SK-N-SH treated with all-trans-retinoic acid at 6 μM for 48 hours (cell line): ENCODE results near the gene SH2D6.

Experiments used
- ATAC-seq: fragments of 200-7000 bp; cut with Tn5 transposase; 3 replicates; pipeline ENCODE4 v1.9.1; 2020; ENCODE audit warnings: mild to moderate bottlenecking, moderate library complexity
- ARNTL ChIP-seq: fragments of 450-650 bp; formaldehyde crosslinking; IDR thresholded peaks from 2 replicates; pipeline ENCODE4 v1.5.0; 2020; ENCODE audit warnings: low read depth, mild to moderate bottlenecking, moderate library complexity, borderline replicate concordance
- BACH2 ChIP-seq: fragments of 250-450 bp; sonication (Bioruptor Pico); IDR thresholded peaks from 2 replicates; pipeline ENCODE4 v1.9.0; 2021; ENCODE audit warnings: mild to moderate bottlenecking, borderline replicate concordance
- CREB5 ChIP-seq: fragments of 250-450 bp; sonication (Bioruptor Pico); IDR thresholded peaks from 2 replicates; pipeline ENCODE4 v1.5.1; 2020; ENCODE audit warnings: low read depth, mild to moderate bottlenecking, moderate library complexity
- CSDC2 ChIP-seq: fragments of 250-450 bp; sonication (Bioruptor Pico); IDR thresholded peaks from 2 replicates; pipeline ENCODE4 v1.5.0; 2020; ENCODE audit warnings: mild to moderate bottlenecking, moderate library complexity
- CSRNP3 ChIP-seq: fragments of 250-450 bp; sonication (Bioruptor Pico); IDR thresholded peaks from 2 replicates; pipeline ENCODE4 v1.5.1; 2021; ENCODE audit warnings: mild to moderate bottlenecking, moderate library complexity
- ESRRG ChIP-seq: fragments of 250-450 bp; sonication (Bioruptor Pico); IDR thresholded peaks from 2 replicates; pipeline ENCODE4 v1.6.1; 2021; ENCODE audit warnings: mild to moderate bottlenecking
- GLIS3 ChIP-seq: fragments of 250-450 bp; sonication (Bioruptor Pico); IDR thresholded peaks from 2 replicates; pipeline ENCODE4 v1.5.0; 2020; ENCODE audit warnings: mild to moderate bottlenecking, moderate library complexity
- ISL1 ChIP-seq: fragments of 250-450 bp; sonication (Bioruptor Pico); IDR thresholded peaks from 2 replicates; pipeline ENCODE4 v2.1.2; 2022; ENCODE audit warnings: mild to moderate bottlenecking, moderate library complexity
- OSR1 ChIP-seq: fragments of 250-450 bp; sonication (Bioruptor Pico); IDR thresholded peaks from 2 replicates; pipeline ENCODE4 v1.8.0; 2022; ENCODE audit warnings: moderate library complexity, mild to moderate bottlenecking, inconsistent platforms
- PATZ1 ChIP-seq: fragments of 250-450 bp; sonication (Bioruptor Pico); IDR thresholded peaks from 2 replicates; pipeline ENCODE4 v1.8.0; 2020; ENCODE audit warnings: mild to moderate bottlenecking, moderate library complexity, borderline replicate concordance
- PPARA ChIP-seq: fragments of 250-450 bp; sonication (Bioruptor Pico); IDR thresholded peaks from 2 replicates; pipeline ENCODE4 v1.5.0; 2020; ENCODE audit warnings: mild to moderate bottlenecking, borderline replicate concordance
- RARB ChIP-seq: fragments of 250-450 bp; sonication (Bioruptor Pico); IDR thresholded peaks from 2 replicates; pipeline ENCODE4 v1.8.0; 2021; ENCODE audit warnings: mild to moderate bottlenecking, moderate library complexity
- TCF4 ChIP-seq: fragments of 250-450 bp; sonication (Bioruptor Pico); IDR thresholded peaks from 2 replicates; pipeline ENCODE4 v1.8.0; 2021; ENCODE audit warnings: mild to moderate bottlenecking, moderate library complexity, borderline replicate concordance
- TOX ChIP-seq: fragments of 250-450 bp; sonication (Bioruptor Pico); IDR thresholded peaks from 2 replicates; pipeline ENCODE4 v1.8.0; 2021; ENCODE audit warnings: mild to moderate bottlenecking, moderate library complexity, borderline replicate concordance
- ZC3H10 ChIP-seq: fragments of 250-450 bp; sonication (Bioruptor Pico); IDR thresholded peaks from 2 replicates; pipeline ENCODE4 v1.5.1; 2021; ENCODE audit warnings: mild to moderate bottlenecking, moderate library complexity
- ZFP3 ChIP-seq: fragments of 250-450 bp; sonication (Bioruptor Pico); IDR thresholded peaks from 2 replicates; pipeline ENCODE4 v1.5.0; 2020; ENCODE audit warnings: mild to moderate bottlenecking, moderate library complexity
- ZFP30 ChIP-seq: fragments of 450-650 bp; formaldehyde crosslinking; IDR thresholded peaks from 2 replicates; pipeline ENCODE4 v1.5.0; 2022; ENCODE audit warnings: mild to moderate bottlenecking, moderate library complexity
- ZNF565 ChIP-seq: fragments of 450-650 bp; formaldehyde crosslinking; conservative IDR thresholded peaks from 2 replicates; pipeline ENCODE4 v1.5.0; 2020; ENCODE audit warnings: low read depth, mild to moderate bottlenecking, moderate library complexity
- ZNF70 ChIP-seq: fragments of 450-650 bp; formaldehyde crosslinking; IDR thresholded peaks from 2 replicates; pipeline ENCODE4 v1.5.0; 2020; ENCODE audit warnings: mild to moderate bottlenecking, moderate library complexity
- ZNF8 ChIP-seq: fragments of 450-650 bp; formaldehyde crosslinking; IDR thresholded peaks from 2 replicates; pipeline ENCODE4 v1.5.0; 2020; ENCODE audit warnings: mild to moderate bottlenecking, moderate library complexity
- TF ChIP-seq, protein P1 (sequence below): fragments of 250-450 bp; sonication (Bioruptor Pico); IDR thresholded peaks from 2 replicates; pipeline ENCODE4 v1.5.0; 2020; ENCODE audit warnings: mild to moderate bottlenecking, moderate library complexity

Gene SH2D6

GRCh38 chr2:85368921-85369320, 49.6 kb upstream of the SH2D6 start (continued):
- TF ChIP-seq, protein P1, sequence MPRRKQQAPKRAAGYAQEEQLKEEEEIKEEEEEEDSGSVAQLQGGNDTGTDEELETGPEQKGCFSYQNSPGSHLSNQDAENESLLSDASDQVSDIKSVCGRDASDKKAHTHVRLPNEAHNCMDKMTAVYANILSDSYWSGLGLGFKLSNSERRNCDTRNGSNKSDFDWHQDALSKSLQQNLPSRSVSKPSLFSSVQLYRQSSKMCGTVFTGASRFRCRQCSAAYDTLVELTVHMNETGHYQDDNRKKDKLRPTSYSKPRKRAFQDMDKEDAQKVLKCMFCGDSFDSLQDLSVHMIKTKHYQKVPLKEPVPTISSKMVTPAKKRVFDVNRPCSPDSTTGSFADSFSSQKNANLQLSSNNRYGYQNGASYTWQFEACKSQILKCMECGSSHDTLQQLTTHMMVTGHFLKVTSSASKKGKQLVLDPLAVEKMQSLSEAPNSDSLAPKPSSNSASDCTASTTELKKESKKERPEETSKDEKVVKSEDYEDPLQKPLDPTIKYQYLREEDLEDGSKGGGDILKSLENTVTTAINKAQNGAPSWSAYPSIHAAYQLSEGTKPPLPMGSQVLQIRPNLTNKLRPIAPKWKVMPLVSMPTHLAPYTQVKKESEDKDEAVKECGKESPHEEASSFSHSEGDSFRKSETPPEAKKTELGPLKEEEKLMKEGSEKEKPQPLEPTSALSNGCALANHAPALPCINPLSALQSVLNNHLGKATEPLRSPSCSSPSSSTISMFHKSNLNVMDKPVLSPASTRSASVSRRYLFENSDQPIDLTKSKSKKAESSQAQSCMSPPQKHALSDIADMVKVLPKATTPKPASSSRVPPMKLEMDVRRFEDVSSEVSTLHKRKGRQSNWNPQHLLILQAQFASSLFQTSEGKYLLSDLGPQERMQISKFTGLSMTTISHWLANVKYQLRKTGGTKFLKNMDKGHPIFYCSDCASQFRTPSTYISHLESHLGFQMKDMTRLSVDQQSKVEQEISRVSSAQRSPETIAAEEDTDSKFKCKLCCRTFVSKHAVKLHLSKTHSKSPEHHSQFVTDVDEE (CRISPR knock-in tag), result no peak
- TF ChIP-seq GLIS3 (CRISPR knock-in tag) (no peak), OSR1 (CRISPR knock-in tag) (no peak), TCF4 (CRISPR knock-in tag) (no peak)

DNA sequence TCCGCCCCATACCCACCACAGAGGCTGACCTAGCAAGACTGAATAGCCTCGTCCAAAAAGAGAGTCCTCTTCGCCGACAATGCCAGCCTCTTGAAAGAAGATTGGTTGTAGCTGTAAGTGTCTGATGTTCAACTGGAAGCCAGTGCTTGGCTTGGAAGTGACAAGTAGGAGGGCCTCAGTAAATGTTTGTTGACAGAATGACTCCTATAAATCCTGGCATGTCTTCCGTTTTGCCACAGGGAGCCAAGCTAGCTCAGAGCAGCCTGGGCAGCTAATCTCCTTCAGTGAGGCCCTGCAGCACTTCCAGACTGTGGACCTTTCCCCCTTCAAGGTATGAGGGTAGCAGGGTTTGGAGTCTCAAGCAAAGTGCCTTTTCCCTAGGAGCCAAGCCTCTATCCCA, 49.0 kb upstream of the SH2D6 start:
- ATAC-seq, result no peak
- no peak for TF ChIP-seq CSDC2
- no peak for TF ChIP-seq ZC3H10 (CRISPR knock-in tag)
- TF ChIP-seq GLIS3 (CRISPR knock-in tag), result no peak
- TF ChIP-seq ZNF565 (CRISPR knock-in tag), result no peak
- no peak for TF ChIP-seq ZFP3 (CRISPR knock-in tag)
- no peak for TF ChIP-seq RARB (CRISPR knock-in tag)
- TF ChIP-seq BACH2 (CRISPR knock-in tag), result no peak
- TF ChIP-seq CREB5 (CRISPR knock-in tag), result no peak
- TF ChIP-seq PPARA (CRISPR knock-in tag), result no peak

- TF ChIP-seq PPARA (CRISPR knock-in tag) (no peak), ARNTL (CRISPR knock-in tag) (no peak), ZC3H10 (CRISPR knock-in tag) (no peak), OSR1 (CRISPR knock-in tag) (no peak), ISL1 (CRISPR knock-in tag) (no peak), ZNF8 (CRISPR knock-in tag) (no peak), TOX (no peak), CSRNP3 (CRISPR knock-in tag) (no peak), ZNF565 (CRISPR knock-in tag) (no peak), ZFP30 (CRISPR knock-in tag) (no peak), ESRRG (no peak), RARB (CRISPR knock-in tag) (no peak), PATZ1 (CRISPR knock-in tag) (no peak), ZNF70 (no peak), CREB5 (CRISPR knock-in tag) (no peak), ZFP3 (CRISPR knock-in tag) (no peak), CSDC2 (no peak)
- TF ChIP-seq, protein P1 (CRISPR knock-in tag), result no peak
- no peak for ATAC-seq
Measured at GRCh38 chr2:85371045-85371444, 47.5 kb upstream of the SH2D6 start.
